Small intestine (tissue), 7 donors: ENCODE results near the gene PARD3. TPM values are rescaled to one million over a fixed set of nuclear protein-coding genes. Genes with fewer than 3 reads are reported as not detected.

Experiments used
- DNase-seq, 2 donors: peaks; one replicate each; pipeline versions ENCODE4 v3.0.0 to v3.0.0-alpha.2; 2013
- FAIRE-seq: peaks from 2 replicates; lab custom pipeline; 2012; peaks lifted over from hg19 to GRCh38; lab: Jason Lieb, UNC
- H3K27ac ChIP-seq, 3 donors: one replicate each; pipeline ENCODE4 v1.5.1; 2013; ENCODE audit warnings: low read length in 2 of 3, mild to moderate bottlenecking in 2 of 3, control low read depth in 1 of 3, inconsistent platforms in 1 of 3, low read depth in 1 of 3, moderate library complexity in 1 of 3
- H3K27me3 ChIP-seq, 3 donors: one replicate each; pipeline ENCODE4 v1.6.1; 2013; ENCODE audit warnings: low read length in 3 of 3, inconsistent platforms in 1 of 3; ENCODE audit not compliant: control insufficient read depth in 3 of 3, insufficient read depth in 3 of 3
- H3K36me3 ChIP-seq, 3 donors: one replicate each; pipeline ENCODE4 v1.6.1; 2013; ENCODE audit warnings: low read length in 3 of 3, inconsistent platforms in 1 of 3, low read depth in 1 of 3, mild to moderate bottlenecking in 1 of 3, moderate library complexity in 1 of 3; ENCODE audit not compliant: control insufficient read depth in 3 of 3, insufficient read depth in 2 of 3
- H3K4me1 ChIP-seq, 3 donors: one replicate each; pipeline ENCODE4 v1.6.1; 2013; ENCODE audit warnings: low read length in 2 of 3, inconsistent platforms in 1 of 3, low read depth in 1 of 3, mild to moderate bottlenecking in 1 of 3, moderate library complexity in 1 of 3; ENCODE audit not compliant: control insufficient read depth in 3 of 3, insufficient read depth in 2 of 3
- H3K4me3 ChIP-seq, 3 donors: one replicate each; pipeline ENCODE4 v1.5.1; 2013; ENCODE audit warnings: low read length in 3 of 3, control low read depth in 1 of 3, inconsistent platforms in 1 of 3, low read depth in 1 of 3, mild to moderate bottlenecking in 1 of 3, moderate library complexity in 1 of 3
- H3K9me3 ChIP-seq, 2 donors: one replicate each; pipeline ENCODE4 v1.6.1; 2013; ENCODE audit warnings: low read depth in 1 of 2, low read length in 1 of 2; ENCODE audit not compliant: control insufficient read depth in 2 of 2, insufficient read depth in 1 of 2
- WGBS, 3 donors: extraction: QIAGEN DNeasy Blood & Tissue Kit; methylation state at CpG; one replicate each; pipeline ENCODE4 v1.1.7; 2013; 5-methylcytosine and 5-hydroxymethylcytosine counted together
- polyA plus RNA-seq, 4 donors: library from polyadenylated mRNA; stranded (reverse) in 3 of 4; unstranded in 1 of 4; fragments of 200-250 nt in 3 of 4; fragments of 120-200 nt in 1 of 4; gene quantifications; one replicate each; pipeline versions ENCODE4 v1.2.1 to v1.2.3, GENCODE V29; 2013
- donor health status: healthy with polysubstance abuse.
- donor health status: control.
- donor health status: control.
- donor health status: Bipolar disorder and iron deficiency.
- donor health status: healthy.

The PARD3 gene
- polyA plus RNA-seq, 4 donors: 14.3 to 24.3 (median 15.5) TPM

- 88 to 91% (median 89%) methylated on average over 1 of the region's 1 CpG for WGBS, 3 donors
- H3K9me3 ChIP-seq: peaks cover 0 to under 1% of the 10 kb centered on the region in 2 donors
- no peaks in the 10 kb centered on the region for H3K36me3 ChIP-seq
- H3K27me3 ChIP-seq: no peaks in the 10 kb centered on the region
- DNase-seq (no peak), FAIRE-seq (no peak)
- no peaks in the 10 kb centered on the region for H3K4me1 ChIP-seq
- no peak overlapping the region for H3K27ac ChIP-seq
- no peak overlapping the region for H3K4me3 ChIP-seq
Measured at GRCh38 chr10:34127676-34128075, 687.4 kb downstream of the PARD3 start.

- 84 to 100% (median 93%) methylated on average over 1 of the region's 1 CpG for WGBS, 3 donors
- FAIRE-seq (no peak), DNase-seq (no peak)
- H3K27ac ChIP-seq: no peak overlapping the region
- no peaks in the 10 kb centered on the region for H3K9me3 ChIP-seq
- no peaks in the 10 kb centered on the region for H3K27me3 ChIP-seq
- H3K4me3 ChIP-seq: no peak overlapping the region
- H3K4me1 ChIP-seq: peaks cover 0 to 8% (median 4%) of the 10 kb centered on the region in 3 donors
- no peaks in the 10 kb centered on the region for H3K36me3 ChIP-seq
Measured at GRCh38 chr10:34126371-34127151, 688.5 kb downstream of the PARD3 start.

- FAIRE-seq (no peak), DNase-seq (peak in 1 of 2 donors; percentile 4)
- Histone ChIP-seq H3K27ac (no peak overlapping the region), H3K27me3 (no peaks in the 10 kb centered on the region), H3K36me3 (no peaks in the 10 kb centered on the region), H3K4me3 (no peak overlapping the region), H3K9me3 (no peaks in the 10 kb centered on the region), H3K4me1 (peaks cover 0 to 14% (median 8%) of the 10 kb centered on the region in 3 donors)
- 24 to 64% (median 44%) methylated on average over 5 of the region's 5 CpGs for WGBS, 3 donors
Measured at GRCh38 chr10:34125702-34126101, 689.4 kb downstream of the PARD3 start.

GRCh38 chr10:34124522-34125035 lies 690.5 kb downstream of the PARD3 start:
- Histone ChIP-seq H3K36me3 (no peaks in the 10 kb centered on the region), H3K4me3 (no peak overlapping the region), H3K27ac (no peak overlapping the region), H3K9me3 (no peaks in the 10 kb centered on the region), H3K27me3 (no peaks in the 10 kb centered on the region), H3K4me1 (peaks cover 0 to 14% (median 8%) of the 10 kb centered on the region in 3 donors)
- 80 to 89% (median 86%) methylated on average over 6 of the region's 6 CpGs for WGBS, 3 donors
- FAIRE-seq (no peak), DNase-seq (peak; percentile 12 to 52)

- Histone ChIP-seq H3K27me3 (no peaks in the 10 kb centered on the region), H3K27ac (no peak overlapping the region)
- no peak for FAIRE-seq
Measured at GRCh38 chr10:34121781-34122622, 693.1 kb downstream of the PARD3 start.

GRCh38 chr10:34121125-34121753 lies 693.9 kb downstream of the PARD3 start:
- no peak overlapping the region for H3K27ac ChIP-seq
- H3K36me3 ChIP-seq: peaks cover 0 to 9% (median 0%) of the 10 kb centered on the region in 3 donors
- no peaks in the 10 kb centered on the region for H3K9me3 ChIP-seq
- no peak for FAIRE-seq
- 66 to 80% (median 69%) methylated on average over 7 of the region's 7 CpGs for WGBS, 3 donors
- H3K27me3 ChIP-seq: no peaks in the 10 kb centered on the region
- H3K4me1 ChIP-seq: peaks cover 0 to 18% (median 8%) of the 10 kb centered on the region in 3 donors
- H3K4me3 ChIP-seq: no peak overlapping the region
- DNase-seq: peak; percentile 13 to 35

More at GRCh38 chr10:34121781-34122622, 693.1 kb downstream of the PARD3 start:
- Histone ChIP-seq H3K4me1 (peaks cover 0 to 18% (median 8%) of the 10 kb centered on the region in 3 donors), H3K36me3 (peaks cover 0 to 9% (median 0%) of the 10 kb centered on the region in 3 donors), H3K4me3 (no peak overlapping the region), H3K9me3 (no peaks in the 10 kb centered on the region)
- DNase-seq: peak in 1 of 2 donors; percentile 7
- 45 to 70% (median 63%) methylated on average over 7 of the region's 7 CpGs for WGBS, 3 donors

- FAIRE-seq: no peak
- Histone ChIP-seq H3K4me1 (peaks cover 0 to 18% (median 8%) of the 10 kb centered on the region in 3 donors), H3K36me3 (peaks cover 0 to 9% (median 0%) of the 10 kb centered on the region in 3 donors), H3K27ac (no peak overlapping the region), H3K4me3 (no peak overlapping the region), H3K9me3 (no peaks in the 10 kb centered on the region), H3K27me3 (no peaks in the 10 kb centered on the region)
- 93 to 97% (median 95%) methylated on average over 25 of the region's 25 CpGs for WGBS, 3 donors
- no peak for DNase-seq
Measured at GRCh38 chr10:34119456-34119855, 695.6 kb downstream of the PARD3 start.
